ENCODE data around the gene AGPS. TPM values are rescaled to one million over a fixed set of nuclear protein-coding genes. Genes with fewer than 3 reads are reported as not detected.

AGPS gene
- polyA plus RNA-seq, 2 of the 4 experiments (the other 2 are of a cell fraction) = 49.8 to 62.1 TPM

- Histone ChIP-seq H3K4me2 (no peak overlapping the region), H3K4me3 (no peak overlapping the region), H3K4me1 (peaks cover 4% of the 10 kb centered on the region; the same call in 1 of the 3 replicates), H3K27ac (no peak overlapping the region), H3K9me3 (no peaks in the 10 kb centered on the region)
- ChIA-PET CTCF (interaction anchor here (1.2 kb wide), 1 partner anchor 411 kb away, joined by 3 read pairs; no protein-coding TSS in a partner anchor), POLR2A (no interaction called here)
- TF ChIP-seq GATA3 (IDR thresholded peaks at IDR 0.05; ENCODE audit: borderline replicate concordance) = no peak
- TF ChIP-seq ZC3H11A (IDR thresholded peaks at IDR 0.05) = no peak
- TF ChIP-seq BCL3 (IDR thresholded peaks at IDR 0.05) = no peak
- TF ChIP-seq RAD21 (conservative IDR thresholded peaks at IDR 0.05 in 1 of 2, IDR thresholded peaks at IDR 0.05 in 1 of 2) = no peak
- TF ChIP-seq BHLHE40 (IDR thresholded peaks at IDR 0.05; ENCODE audit: low read depth, low read length) = no peak
- TF ChIP-seq EHF (CRISPR knock-in tag; IDR thresholded peaks at IDR 0.05) = no peak
- no peak for TF ChIP-seq PHF8 (IDR thresholded peaks at IDR 0.05; ENCODE audit: borderline replicate concordance, low read depth)
- TF ChIP-seq ZSCAN20 (CRISPR knock-in tag; IDR thresholded peaks at IDR 0.05) = no peak
- TF ChIP-seq RARB (CRISPR knock-in tag; IDR thresholded peaks at IDR 0.05) = no peak
- no peak for TF ChIP-seq CHD2 (IDR thresholded peaks at IDR 0.05; ENCODE audit: low read length, partially characterized antibody)
- no peak for TF ChIP-seq HES2 (IDR thresholded peaks at IDR 0.05)
- ATAC-seq = no peak
- 58% methylated on average over 2 of the region's 2 CpGs for WGBS (ENCODE audit: missing lambda C conversion rate)
- no peak for DNase-seq (ENCODE audit: low read depth in 1 of 2, low spot score in 1 of 2)
- FAIRE-seq = no peak
Observed at GRCh38 chr2:177347570-177347969, 45.0 kb upstream of the AGPS start.

- ATAC-seq (no peak), FAIRE-seq (no peak), DNase-seq (ENCODE audit: low read depth in 1 of 2, low spot score in 1 of 2) (no peak)
- peaks cover 4% of the 10 kb centered on the region; the same call in 1 of the 3 replicates for H3K4me1 ChIP-seq
- no peak overlapping the region for H3K27ac ChIP-seq
- no peak overlapping the region for H3K4me2 ChIP-seq
- H3K4me3 ChIP-seq = no peak overlapping the region
- 78% methylated on average over 7 of the region's 7 CpGs for WGBS (ENCODE audit: missing lambda C conversion rate)
- POLR2A ChIA-PET = no interaction called here
- TF ChIP-seq SREBF2 (IDR thresholded peaks at IDR 0.05) (no peak), TP53 (CRISPR knock-in tag; IDR thresholded peaks at IDR 0.05) (no peak), FOSB (CRISPR knock-in tag; IDR thresholded peaks at IDR 0.05) (no peak), MYC (IDR thresholded peaks at IDR 0.05; ENCODE audit: borderline replicate concordance, low read length) (no peak), JUN (IDR thresholded peaks at IDR 0.05) (no peak), RFX5 (IDR thresholded peaks at IDR 0.05) (no peak), RNF2 (IDR thresholded peaks at IDR 0.05; ENCODE audit: borderline replicate concordance, low read depth) (no peak), ATOH8 (CRISPR knock-in tag; IDR thresholded peaks at IDR 0.05; ENCODE audit: low read depth) (no peak), CEBPB (IDR thresholded peaks at IDR 0.05) (no peak), CTCF (IDR thresholded peaks at IDR 0.05) (no peak), GATA3 (IDR thresholded peaks at IDR 0.05; ENCODE audit: borderline replicate concordance) (no peak), HES2 (IDR thresholded peaks at IDR 0.05) (no peak), BCL3 (IDR thresholded peaks at IDR 0.05) (no peak)
- no peaks in the 10 kb centered on the region for H3K9me3 ChIP-seq
- CTCF ChIA-PET = interaction anchor here (0.9 to 1.2 kb wide), 2 partner anchors 33 to 411 kb away, joined by 3 read pairs; no protein-coding TSS in a partner anchor
Observed at GRCh38 chr2:177348118-177348654, 44.4 kb upstream of the AGPS start.
